Prostate gland (tissue), 2 donors: ENCODE measurements around the gene SIDT1.

Experiments used
- POLR2A ChIP-seq: fragments of 450-650 bp; IDR thresholded peaks from one replicate; pipeline ENCODE4 v1.6.1; 2016; ENCODE audit warnings: antibody characterized with exemption, mild to moderate bottlenecking
- TF ChIP-seq, protein P1 (sequence below), 4 experiments: fragments of 200-600 bp in 2 of 4; fragments of 450-650 bp in 2 of 4; sonication (generic) in 2 of 4; IDR thresholded peaks; 1 replicate in 3 of 4; 2 replicates in 1 of 4; pipeline ENCODE4 v1.5.1; 2016 to 2019; ENCODE audit warnings: antibody characterized with exemption in 4 of 4, mild to moderate bottlenecking in 2 of 4, moderate library complexity in 2 of 4

DNA sequence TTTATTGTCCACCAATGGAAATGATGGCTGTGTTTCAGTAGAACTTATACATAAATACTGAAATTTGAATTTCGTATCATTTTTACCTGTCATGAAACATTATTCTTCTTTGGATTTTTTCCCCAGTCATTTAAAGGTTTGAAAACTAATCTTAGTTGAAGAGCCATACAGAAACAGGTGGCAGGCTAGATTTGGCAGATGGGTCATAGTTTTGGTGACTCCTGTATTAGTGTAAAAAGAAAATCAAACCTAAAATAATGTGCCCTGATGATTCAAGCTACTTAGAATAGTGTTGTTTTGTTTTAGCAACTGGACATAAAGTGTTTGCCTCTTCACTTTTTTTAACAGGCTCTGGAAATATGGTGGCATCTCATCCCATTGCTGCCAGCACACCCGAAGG is 68.9 kb downstream of the SIDT1 start:
- TF ChIP-seq POLR2A, result no peak
- TF ChIP-seq, protein P1, sequence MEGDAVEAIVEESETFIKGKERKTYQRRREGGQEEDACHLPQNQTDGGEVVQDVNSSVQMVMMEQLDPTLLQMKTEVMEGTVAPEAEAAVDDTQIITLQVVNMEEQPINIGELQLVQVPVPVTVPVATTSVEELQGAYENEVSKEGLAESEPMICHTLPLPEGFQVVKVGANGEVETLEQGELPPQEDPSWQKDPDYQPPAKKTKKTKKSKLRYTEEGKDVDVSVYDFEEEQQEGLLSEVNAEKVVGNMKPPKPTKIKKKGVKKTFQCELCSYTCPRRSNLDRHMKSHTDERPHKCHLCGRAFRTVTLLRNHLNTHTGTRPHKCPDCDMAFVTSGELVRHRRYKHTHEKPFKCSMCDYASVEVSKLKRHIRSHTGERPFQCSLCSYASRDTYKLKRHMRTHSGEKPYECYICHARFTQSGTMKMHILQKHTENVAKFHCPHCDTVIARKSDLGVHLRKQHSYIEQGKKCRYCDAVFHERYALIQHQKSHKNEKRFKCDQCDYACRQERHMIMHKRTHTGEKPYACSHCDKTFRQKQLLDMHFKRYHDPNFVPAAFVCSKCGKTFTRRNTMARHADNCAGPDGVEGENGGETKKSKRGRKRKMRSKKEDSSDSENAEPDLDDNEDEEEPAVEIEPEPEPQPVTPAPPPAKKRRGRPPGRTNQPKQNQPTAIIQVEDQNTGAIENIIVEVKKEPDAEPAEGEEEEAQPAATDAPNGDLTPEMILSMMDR (IDR thresholded peaks at IDR 0.05), result no peak
